BE2C (cell line): ENCODE results near the gene ALAD.

Source experiments
- DNase-seq: peaks from one replicate; pipeline ENCODE4 v3.0.0-alpha.2; 2020
- H3K27me3 ChIP-seq: fragments of 250-450 bp; sonication (Bioruptor Pico); 2 replicates; pipeline ENCODE4 v1.5.1; 2020; ENCODE audit warnings: mild to moderate bottlenecking
- H3K36me3 ChIP-seq: fragments of 250-450 bp; sonication (Bioruptor Pico); 2 replicates; pipeline ENCODE4 v1.5.1; 2020; ENCODE audit warnings: mild to moderate bottlenecking
- H3K4me1 ChIP-seq: fragments of 250-450 bp; sonication (Bioruptor Pico); 2 replicates; pipeline ENCODE4 v1.5.1; 2020
- H3K4me3 ChIP-seq: 2 replicates; pipeline ENCODE4 v1.5.1; 2011; ENCODE audit warnings: low read depth, low read length
- H3K9me3 ChIP-seq: fragments of 250-450 bp; sonication (Bioruptor Pico); 2 replicates; pipeline ENCODE4 v1.5.1; 2020
- CTCF ChIP-seq: IDR thresholded peaks from 2 replicates; pipeline ENCODE4 v1.5.1; 2012; ENCODE audit warnings: mild to moderate bottlenecking, low read depth, low read length

The ALAD gene

GRCh38 chr9:113391917-113392316, 9.2 kb downstream of the ALAD start:
- H3K27me3 ChIP-seq: no peaks in the 10 kb centered on the region
- H3K9me3 ChIP-seq: no peaks in the 10 kb centered on the region
- no peaks in the 10 kb centered on the region for H3K4me1 ChIP-seq
- DNase-seq: no peak
- peaks cover 10% of the 10 kb centered on the region for H3K36me3 ChIP-seq
- no peak for TF ChIP-seq CTCF
- no peak overlapping the region for H3K4me3 ChIP-seq

GRCh38 chr9:113390192-113390960, 10.7 kb downstream of the ALAD start:
- no peaks in the 10 kb centered on the region for H3K9me3 ChIP-seq
- TF ChIP-seq CTCF: no peak
- H3K27me3 ChIP-seq: no peaks in the 10 kb centered on the region
- no peak overlapping the region for H3K4me3 ChIP-seq
- no peak for DNase-seq
- H3K36me3 ChIP-seq: peaks cover 10% of the 10 kb centered on the region
- H3K4me1 ChIP-seq: no peaks in the 10 kb centered on the region

GRCh38 chr9:113389451-113389850, 11.6 kb downstream of the ALAD start:
- Histone ChIP-seq H3K36me3 (peaks cover 10% of the 10 kb centered on the region), H3K4me3 (no peak overlapping the region), H3K9me3 (no peaks in the 10 kb centered on the region), H3K27me3 (no peaks in the 10 kb centered on the region), H3K4me1 (no peaks in the 10 kb centered on the region)
- no peak for TF ChIP-seq CTCF
- DNase-seq: no peak

GRCh38 chr9:113388833-113389232, 12.3 kb downstream of the ALAD start:
- Histone ChIP-seq H3K4me3 (no peak overlapping the region), H3K36me3 (peaks cover 10% of the 10 kb centered on the region), H3K9me3 (no peaks in the 10 kb centered on the region), H3K4me1 (no peaks in the 10 kb centered on the region), H3K27me3 (no peaks in the 10 kb centered on the region)
- TF ChIP-seq CTCF: no peak
- DNase-seq: no peak

- no peak for TF ChIP-seq CTCF
- no peak overlapping the region for H3K4me3 ChIP-seq
These were observed 13.4 kb downstream of the ALAD start for GRCh38 chr9:113387560-113388230.

More at GRCh38 chr9:113387560-113388230, 13.4 kb downstream of the ALAD start:
- peaks cover 10% of the 10 kb centered on the region for H3K36me3 ChIP-seq
- no peaks in the 10 kb centered on the region for H3K4me1 ChIP-seq
- no peaks in the 10 kb centered on the region for H3K9me3 ChIP-seq
- no peaks in the 10 kb centered on the region for H3K27me3 ChIP-seq
- no peak for DNase-seq
